GM12892 (cell line): ENCODE measurements around the gene EEF1AKMT3.
A peak's percentile ranks its signal among the peaks of the same experiment; 100 is the strongest.

Source experiments
- DNase-seq: peaks from one replicate; pipeline ENCODE4 v3.0.0; 2011; ENCODE audit not compliant: insufficient read length
- FAIRE-seq: peaks from 2 replicates; lab custom pipeline; 2011; peaks lifted over from hg19 to GRCh38; lab: Jason Lieb, UNC
- POLR2A ChIP-seq: IDR thresholded peaks from 2 replicates; pipeline ENCODE4 v1.6.1; 2011; ENCODE audit warnings: low read depth, low read length, control low read depth
- POLR2AphosphoS5 ChIP-seq: IDR thresholded peaks from 2 replicates; pipeline ENCODE4 v1.6.1; 2011; ENCODE audit warnings: low read depth, low read length, control low read depth
- TAF1 ChIP-seq: IDR thresholded peaks from 2 replicates; pipeline ENCODE4 v1.6.1; 2011; ENCODE audit warnings: low read depth, mild to moderate bottlenecking, control low read depth, low read length, borderline replicate concordance

Gene EEF1AKMT3

DNA sequence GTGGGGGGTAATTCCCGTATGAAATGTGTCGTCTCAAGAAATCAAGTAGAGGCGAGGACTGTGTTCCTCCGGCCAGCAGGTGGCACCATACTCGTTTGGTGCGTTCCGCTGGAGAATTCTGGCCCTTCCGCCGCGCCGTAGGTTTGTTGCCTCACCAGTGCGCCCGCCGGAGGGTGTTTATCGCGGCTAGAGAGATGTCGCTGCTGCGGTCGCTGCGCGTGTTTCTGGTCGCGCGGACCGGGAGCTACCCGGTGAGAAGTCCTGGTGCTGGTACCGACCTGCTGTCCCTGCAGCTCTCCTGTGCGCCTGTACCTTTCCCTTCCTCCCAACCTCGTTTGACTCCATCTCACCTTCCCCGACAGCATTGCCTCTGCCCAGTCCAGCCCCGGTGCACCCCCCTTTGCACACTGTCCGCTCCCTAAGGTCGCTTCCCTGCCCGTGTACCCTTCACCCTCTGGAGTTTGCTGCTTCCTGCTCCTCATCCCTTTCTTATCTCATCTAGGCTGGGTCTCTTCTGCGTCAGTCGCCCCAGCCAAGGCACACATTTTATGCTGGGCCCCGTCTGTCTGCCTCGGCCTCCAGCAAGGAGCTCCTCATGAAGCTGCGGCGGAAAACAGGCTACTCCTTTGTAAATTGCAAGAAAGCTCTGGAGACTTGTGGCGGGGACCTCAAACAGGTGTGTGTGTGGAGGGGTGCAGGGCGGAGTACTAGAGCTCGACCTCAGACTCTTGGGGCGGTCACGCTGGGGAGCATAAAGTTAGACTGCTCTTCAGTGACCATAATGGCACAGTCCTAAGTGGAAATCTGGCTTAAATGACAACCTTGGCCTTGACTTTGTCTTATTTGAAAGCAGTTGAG, 10.4 kb downstream of the EEF1AKMT3 start, which contains the start of gene TSFM:
TSS of gene TSFM (plus strand) at position 180 of the 858 bp plus-strand sequence. CDS start at position 195, 15 bp downstream.
- FAIRE-seq = peak; percentile 97
- peak; percentile 66; the same call in 1 of the 2 replicates for TF ChIP-seq TAF1
- TF ChIP-seq POLR2A = peak; percentile 92
- peak; percentile 94 for TF ChIP-seq POLR2AphosphoS5
- DNase-seq = peak; percentile 66

DNA sequence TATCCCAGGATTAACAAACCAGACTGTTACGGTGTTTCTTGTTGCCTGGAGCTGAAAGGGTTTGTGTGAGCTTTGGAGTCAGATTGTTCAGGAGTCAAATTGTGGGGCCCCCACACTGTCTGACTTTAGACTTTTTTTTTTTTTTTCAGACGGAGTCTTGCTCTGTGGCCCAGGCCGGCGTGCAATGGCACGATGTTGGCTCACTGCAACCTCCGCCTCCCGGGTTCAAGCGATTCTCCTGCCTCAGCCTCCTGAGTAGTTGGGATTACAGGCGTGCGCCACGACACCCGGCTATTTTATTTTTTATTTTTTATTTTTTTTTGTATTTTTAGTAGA, 11.0 kb downstream of the EEF1AKMT3 start:
- DNase-seq (no peak), FAIRE-seq (no peak)
- TF ChIP-seq TAF1 (no peak), POLR2A (no peak), POLR2AphosphoS5 (no peak)

DNA sequence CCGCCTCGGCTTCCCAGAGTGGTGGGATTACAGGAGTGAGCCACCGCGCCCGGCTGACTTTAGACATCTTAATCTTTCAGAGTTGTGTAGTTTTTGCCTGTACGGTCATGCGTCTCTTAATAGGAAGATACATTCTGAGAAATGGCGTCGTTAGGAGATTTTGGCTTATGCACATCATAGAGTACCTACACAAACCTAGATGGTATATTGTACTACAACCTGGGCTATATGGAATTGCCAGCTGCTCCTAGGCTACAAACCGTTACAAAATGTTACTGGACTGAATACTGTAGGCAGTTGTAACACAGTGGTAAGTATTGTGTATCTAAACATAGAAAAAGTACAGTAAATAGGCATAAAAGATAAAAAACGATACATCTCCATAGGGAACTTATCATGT, 11.4 kb downstream of the EEF1AKMT3 start:
- no peak for DNase-seq
- no peak for FAIRE-seq
- no peak for TF ChIP-seq POLR2A
- TF ChIP-seq POLR2AphosphoS5 = no peak
- no peak for TF ChIP-seq TAF1

DNA sequence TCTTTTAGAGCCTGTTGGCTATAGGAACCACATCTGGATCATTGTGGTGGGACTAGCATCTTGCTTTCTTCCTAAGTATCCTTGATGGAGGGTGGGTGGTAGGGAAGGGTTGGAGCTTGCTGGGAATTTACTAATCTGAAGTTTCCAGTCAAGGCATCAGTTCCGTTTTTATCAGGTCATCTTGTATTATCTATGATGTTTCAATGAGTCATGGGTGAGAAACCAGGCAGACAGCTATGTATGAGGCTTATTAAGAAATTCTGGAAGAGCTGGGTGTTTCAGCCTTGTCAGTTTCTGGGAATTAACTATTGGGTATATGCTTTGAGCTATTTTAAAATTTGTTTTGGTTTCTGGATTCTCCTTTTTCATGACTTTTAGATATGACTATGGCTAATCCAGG, 21.5 kb downstream of the EEF1AKMT3 start:
- TF ChIP-seq POLR2A (no peak), POLR2AphosphoS5 (no peak), TAF1 (no peak)
- no peak for DNase-seq
- no peak for FAIRE-seq

DNA sequence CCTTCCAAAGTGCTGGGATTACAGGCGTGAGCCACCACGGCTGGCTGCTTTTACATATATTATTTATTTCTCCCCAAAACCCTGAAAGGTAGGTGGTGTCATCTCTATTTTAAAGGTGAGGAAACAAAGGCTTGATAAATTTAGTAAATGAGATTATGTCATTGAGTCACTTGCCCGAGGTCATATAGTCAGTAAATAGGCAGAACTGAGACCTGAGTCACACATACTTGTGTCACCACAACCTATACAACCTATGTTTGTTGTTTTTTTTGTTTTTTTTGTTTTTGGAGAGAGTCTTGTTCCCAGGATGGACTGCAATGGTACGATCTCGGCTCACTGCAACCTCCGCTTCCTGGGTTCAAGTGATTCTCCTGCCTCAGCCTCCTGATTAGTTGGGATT, 22.9 kb downstream of the EEF1AKMT3 start:
- FAIRE-seq = no peak
- TF ChIP-seq TAF1 = no peak
- TF ChIP-seq POLR2AphosphoS5 = no peak
- TF ChIP-seq POLR2A = no peak
- no peak for DNase-seq

DNA sequence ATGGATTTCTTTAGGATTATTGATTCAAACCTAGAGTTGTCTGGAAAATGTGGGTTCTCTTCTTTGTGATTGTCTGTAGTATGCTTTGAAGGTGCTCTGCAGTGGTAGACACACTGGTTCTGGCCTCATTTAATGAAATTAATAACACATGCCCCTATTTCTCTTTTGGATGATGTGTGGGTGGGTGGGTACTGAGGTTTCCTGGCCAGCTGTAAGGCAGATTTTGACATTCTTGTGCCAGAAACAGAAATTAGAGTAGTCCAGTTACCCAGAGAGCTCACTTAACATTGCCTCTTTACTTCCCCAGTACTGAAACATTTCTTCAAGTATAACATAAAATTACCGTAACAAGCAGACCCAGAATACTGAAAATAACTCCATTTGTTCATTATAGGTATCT, 24.6 kb downstream of the EEF1AKMT3 start:
- DNase-seq (no peak), FAIRE-seq (no peak)
- TF ChIP-seq POLR2AphosphoS5 (no peak), TAF1 (no peak), POLR2A (no peak)

DNA sequence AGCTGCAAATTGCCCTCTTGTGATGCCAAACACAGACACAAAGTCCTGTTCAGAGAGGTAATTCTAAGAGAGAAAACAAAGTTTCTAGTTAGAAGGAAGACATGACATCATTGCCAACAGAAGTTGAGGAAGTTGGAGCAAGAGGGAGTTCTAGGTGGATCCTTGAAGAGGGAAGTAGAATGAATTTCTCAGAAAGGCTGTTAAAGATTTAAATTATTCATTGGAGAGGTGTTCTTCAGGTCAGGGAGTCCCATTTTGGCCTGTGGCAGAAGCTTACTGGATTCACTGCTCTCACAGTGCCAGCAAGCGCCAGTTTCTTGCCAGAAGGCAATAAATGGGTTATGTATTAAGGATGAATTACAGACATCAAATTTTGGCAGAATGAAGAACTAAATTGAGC, 25.5 kb downstream of the EEF1AKMT3 start:
- TF ChIP-seq TAF1 (no peak), POLR2AphosphoS5 (no peak), POLR2A (no peak)
- DNase-seq (no peak), FAIRE-seq (no peak)

DNA sequence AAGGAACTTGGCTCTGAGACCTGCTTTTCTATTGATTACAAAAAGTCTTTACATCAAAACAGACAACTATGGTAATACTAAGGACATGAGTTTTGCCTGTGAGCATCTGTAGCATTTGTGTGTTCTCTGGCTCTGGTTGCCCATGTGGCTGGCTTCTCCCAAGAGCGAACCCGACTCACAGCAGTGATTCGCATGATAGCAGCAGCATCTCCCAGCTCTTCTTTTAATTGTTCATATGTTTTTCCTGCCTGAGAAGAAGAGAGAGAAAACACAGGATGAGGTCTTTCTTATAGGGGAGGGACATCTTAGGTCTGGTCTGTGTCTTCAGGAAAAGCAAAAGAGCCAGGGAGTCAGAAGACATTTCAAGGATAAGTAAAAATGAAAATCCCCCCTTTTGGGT, 28.6 kb downstream of the EEF1AKMT3 start:
- DNase-seq (no peak), FAIRE-seq (no peak)
- TF ChIP-seq POLR2AphosphoS5 = no peak
- no peak for TF ChIP-seq TAF1

DNA sequence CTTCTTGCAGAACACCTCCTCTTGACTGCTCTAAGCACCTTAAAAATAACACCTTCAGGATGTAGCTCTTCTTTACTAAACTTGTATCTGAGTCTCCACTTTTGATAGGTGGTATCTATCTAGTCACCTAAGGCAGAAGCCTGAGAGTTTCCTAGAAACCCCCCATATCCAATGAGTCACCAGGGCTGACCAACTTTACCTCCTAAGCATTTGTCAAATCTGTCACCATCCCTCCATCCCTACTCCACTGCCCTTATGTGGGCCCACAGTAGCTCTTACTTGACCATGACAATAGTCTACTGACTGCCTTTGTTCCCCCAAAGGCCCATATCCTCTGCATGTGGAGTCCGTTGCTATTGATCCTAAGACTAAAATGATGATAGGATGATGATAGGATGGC, 30.2 kb downstream of the EEF1AKMT3 start:
- FAIRE-seq (no peak), DNase-seq (no peak)
- TF ChIP-seq POLR2AphosphoS5 (no peak), TAF1 (no peak), POLR2A (no peak)

DNA sequence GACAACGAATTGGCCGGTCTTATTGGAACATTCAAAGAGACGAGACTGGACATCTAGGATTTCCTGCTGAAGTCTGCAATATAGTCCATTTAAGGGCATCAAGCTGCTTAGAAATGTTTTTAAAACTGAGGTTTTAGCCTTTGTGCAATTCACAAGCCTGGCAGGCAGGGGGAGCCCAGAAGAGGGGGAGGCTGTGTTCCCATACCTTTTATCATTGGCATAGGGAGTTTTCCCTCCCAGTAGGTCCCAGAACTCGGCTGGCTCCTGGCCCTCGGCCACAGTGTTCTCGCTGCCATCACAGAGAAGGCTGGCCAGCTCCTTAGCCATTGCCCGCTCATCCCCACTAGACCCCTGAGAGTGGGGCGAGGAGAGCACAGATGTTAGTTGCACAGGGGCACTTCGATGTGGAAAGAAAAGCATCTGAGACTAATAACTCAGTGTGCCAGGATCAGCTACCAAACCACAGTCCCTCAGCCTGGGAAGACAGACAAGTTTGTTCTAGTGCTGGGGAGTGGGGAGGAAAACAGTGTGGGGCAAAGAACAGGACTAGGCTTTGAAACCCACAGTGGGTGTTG, 31.0 kb downstream of the EEF1AKMT3 start:
- TF ChIP-seq POLR2A (no peak), TAF1 (no peak), POLR2AphosphoS5 (no peak)
- DNase-seq (no peak), FAIRE-seq (peak; percentile 48)

DNA sequence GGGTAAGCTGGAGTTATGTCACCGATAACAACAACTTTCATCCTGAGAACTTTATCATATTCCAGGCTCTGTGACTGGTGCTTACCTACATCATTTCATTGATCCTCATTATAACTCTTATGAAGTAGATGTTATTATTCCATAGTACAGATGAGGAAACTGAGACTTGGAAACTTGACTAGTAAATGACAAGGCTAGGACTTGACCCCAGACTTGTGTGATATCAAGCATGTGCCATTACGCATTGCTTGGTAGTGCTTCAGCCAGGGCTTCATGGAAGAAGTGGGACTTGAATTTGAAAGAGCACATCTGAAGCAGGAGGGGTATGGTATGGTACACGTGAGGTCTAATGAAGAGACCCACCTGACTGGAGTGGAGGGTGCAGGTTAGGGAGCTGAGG, 34.3 kb downstream of the EEF1AKMT3 start:
- FAIRE-seq (no peak), DNase-seq (no peak)
- no peak for TF ChIP-seq TAF1
- no peak for TF ChIP-seq POLR2AphosphoS5
- no peak for TF ChIP-seq POLR2A

DNA sequence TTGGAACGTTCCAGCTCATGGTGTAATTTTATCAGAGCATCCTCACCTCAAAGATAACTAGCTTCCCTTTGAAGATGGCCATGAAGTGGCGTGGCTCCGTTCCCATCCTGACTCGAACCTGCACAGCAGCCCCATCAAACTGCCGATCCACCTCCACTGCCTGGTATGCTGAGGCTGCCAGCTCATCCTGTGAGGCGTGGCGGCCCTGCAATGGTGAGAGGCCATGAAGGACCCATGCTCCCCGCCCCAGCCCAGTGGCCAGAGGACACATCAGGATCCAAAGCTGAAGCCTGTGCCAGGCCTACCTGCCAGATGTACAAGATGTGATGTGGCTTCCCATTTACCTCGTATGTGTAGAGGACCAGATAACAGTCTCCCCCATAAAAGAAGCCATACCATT, 34.9 kb downstream of the EEF1AKMT3 start:
- FAIRE-seq (no peak), DNase-seq (no peak)
- TF ChIP-seq TAF1 (no peak), POLR2A (no peak), POLR2AphosphoS5 (no peak)
